IPS-11a (cell line): ENCODE data around the gene KCNJ15.

Experiments
- H3K4me3 ChIP-seq: one replicate; pipeline ENCODE4 v1.5.1; 2013; ENCODE audit warnings: low read depth, low read length, control low read depth

The KCNJ15 gene

DNA sequence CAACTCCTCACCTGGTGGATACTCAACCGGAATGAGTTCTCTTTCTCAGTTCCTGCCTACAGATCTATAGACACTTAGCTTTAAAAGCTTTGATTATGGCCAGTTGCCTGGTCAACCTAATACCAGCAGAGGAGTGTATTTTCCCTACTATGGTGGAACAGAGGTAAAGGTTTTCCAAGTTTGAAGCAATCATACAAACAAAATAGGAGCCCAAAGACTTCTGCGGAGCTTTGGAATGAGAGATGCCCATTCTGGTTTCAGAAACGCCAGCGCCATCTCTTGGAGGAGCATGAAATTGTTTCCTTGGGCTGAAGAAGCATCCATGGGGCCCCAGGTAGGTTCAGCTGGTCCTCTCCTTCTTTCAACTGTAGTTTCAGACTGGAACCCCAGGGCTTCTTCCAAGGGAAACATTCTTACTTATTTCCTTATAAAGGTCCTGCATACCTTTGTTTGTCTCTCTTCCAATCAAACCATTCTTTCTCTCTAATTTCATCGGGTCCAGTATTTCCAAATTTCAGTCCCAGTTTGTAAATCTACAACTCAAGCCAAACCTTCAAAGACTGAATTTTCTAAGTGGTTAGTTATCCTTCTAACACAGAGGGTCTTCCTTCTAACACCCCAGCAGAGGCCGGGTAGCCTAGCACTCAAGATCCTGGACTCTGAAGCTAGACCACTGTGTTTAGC, 95.9 kb downstream of the KCNJ15 start:
- H3K4me3 ChIP-seq, result no peak overlapping the region

DNA sequence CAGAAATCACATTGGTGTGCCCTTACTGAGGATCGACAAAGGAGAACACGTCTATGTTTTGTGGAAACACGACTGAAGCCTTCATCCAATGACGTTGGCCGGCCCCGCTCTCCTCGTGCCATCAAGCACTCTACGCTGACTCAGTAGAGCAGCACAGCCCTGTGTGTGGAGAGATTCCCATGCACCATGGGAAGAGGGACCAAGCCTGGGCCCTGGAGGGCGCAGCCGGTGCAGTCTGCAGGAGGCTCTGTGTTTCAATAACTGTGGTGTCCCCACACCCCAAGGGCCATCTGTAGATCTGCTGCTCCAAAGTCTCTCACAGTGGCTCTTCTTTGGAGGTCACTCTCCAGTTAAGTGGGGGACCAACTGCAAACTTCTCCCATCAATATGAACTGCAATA, 97.4 kb downstream of the KCNJ15 start:
- no peak overlapping the region for H3K4me3 ChIP-seq

DNA sequence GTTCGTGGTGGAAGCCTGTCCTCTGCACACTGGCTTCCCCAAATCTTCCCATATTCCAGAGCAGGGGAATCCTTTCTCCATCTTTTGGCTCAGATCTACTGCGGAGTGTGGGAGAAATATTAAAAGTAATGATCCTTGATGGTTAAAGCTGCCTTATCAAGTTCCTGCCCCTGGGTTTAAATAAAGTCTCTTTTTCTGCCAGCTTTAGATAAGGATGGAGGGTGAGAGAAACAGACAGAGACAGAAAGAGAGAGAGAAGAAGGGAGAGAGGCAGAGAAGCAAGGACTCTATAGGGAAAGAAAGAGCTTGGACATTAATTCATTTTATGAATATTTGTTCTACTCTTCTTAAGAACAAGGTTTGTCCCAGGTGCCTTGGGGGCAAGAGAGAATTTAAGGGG, 98.0 kb downstream of the KCNJ15 start:
- H3K4me3 ChIP-seq, result no peak overlapping the region

DNA sequence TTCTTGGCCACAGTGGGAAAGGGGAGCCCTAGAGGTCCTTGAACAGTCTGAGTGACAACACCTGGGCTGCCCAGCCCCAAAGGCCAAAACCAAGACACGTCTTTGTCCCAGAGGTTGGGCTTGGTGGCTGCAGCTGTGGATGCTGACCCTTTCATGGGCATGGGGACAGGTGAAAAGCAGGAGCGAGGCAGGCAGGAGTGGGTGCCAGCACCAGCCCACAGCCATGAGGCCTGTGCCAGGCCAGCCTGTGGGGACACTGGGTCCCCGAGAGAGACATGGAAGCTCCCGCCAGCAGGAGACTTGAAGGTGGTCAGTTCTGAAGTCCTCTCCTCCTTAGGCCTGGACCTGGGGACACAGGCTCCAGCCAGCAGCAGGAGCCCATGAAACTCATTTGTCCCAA, 98.6 kb downstream of the KCNJ15 start:
- no peak overlapping the region for H3K4me3 ChIP-seq

DNA sequence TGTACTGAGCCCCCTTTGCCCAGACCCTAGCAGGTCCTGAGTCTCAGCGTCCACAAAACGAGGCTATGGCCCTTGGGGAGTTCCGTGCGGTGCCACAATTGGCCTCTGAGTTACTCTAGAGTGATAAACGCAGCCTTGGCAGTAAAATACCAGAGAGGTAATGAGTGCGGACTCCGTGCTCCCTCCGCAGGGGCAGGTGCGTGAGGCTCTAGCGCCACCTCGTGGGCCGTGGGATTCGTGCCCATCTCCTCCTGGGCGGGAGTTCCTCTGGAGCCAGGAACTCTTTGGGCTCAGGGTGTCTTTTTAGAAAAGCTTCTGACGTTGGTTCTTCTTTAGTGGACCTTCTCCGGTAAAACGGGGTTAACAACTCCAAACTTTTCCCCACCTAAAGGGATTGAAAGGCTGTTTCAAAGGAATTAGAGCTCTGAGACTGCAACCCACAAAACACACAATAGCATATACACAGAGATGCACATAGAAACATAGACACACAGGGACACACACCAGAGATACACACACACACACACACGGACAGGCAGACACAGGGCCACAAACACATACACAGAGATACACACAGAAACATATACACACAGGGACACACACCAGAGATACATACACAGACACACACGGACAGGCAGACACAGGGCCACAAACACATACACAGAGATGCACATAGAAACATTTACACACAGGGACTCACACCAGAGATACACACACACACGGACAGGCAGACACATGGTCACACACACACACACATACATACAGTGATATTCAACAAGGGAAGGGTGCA, 99.4 kb downstream of the KCNJ15 start:
- no peak overlapping the region for H3K4me3 ChIP-seq
